ENCODE measurements around the gene C16orf90. TPM values are rescaled to one million over a fixed set of nuclear protein-coding genes. Genes with fewer than 3 reads are reported as not detected.

The C16orf90 gene
- total RNA-seq, 1 experiment from 2014 or later: not detected

DNA sequence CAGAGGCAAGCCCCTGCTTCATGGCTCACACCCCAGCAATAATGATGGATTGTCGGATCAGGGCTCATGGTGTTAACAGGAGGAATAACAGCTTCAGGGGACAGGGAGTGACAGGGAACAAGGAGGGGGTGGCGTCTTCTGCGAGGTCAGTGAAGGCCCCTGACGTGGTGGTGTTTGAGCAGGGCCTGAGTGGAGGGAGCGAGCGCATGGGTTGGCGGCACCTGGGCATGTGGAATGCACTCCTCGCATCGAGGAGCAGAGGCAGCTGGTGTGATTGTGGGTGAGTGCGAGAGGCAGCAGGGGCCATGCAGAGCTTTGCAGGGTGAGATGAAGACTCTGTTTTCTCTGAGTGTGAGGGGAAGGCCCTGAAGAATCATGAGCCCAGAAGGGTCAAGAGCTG is 38.8 kb upstream of the C16orf90 start:
- ChIA-PET POLR2A (ENCODE audit: low non-redundant PET) (no interaction called here), CTCF (no interaction called here)
- intact Hi-C loops (cut with micrococcal nuclease; ENCODE audit: unreplicated experiment): no loop called here
- BruUV-seq (replicated peaks): no TSS peak
- TF ChIP-seq, protein P1, sequence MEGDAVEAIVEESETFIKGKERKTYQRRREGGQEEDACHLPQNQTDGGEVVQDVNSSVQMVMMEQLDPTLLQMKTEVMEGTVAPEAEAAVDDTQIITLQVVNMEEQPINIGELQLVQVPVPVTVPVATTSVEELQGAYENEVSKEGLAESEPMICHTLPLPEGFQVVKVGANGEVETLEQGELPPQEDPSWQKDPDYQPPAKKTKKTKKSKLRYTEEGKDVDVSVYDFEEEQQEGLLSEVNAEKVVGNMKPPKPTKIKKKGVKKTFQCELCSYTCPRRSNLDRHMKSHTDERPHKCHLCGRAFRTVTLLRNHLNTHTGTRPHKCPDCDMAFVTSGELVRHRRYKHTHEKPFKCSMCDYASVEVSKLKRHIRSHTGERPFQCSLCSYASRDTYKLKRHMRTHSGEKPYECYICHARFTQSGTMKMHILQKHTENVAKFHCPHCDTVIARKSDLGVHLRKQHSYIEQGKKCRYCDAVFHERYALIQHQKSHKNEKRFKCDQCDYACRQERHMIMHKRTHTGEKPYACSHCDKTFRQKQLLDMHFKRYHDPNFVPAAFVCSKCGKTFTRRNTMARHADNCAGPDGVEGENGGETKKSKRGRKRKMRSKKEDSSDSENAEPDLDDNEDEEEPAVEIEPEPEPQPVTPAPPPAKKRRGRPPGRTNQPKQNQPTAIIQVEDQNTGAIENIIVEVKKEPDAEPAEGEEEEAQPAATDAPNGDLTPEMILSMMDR (conservative IDR thresholded peaks at IDR 0.05; ENCODE audit: low read depth, low read length): no peak
- TF ChIP-seq EZH2 (IDR thresholded peaks at IDR 0.05; ENCODE audit: borderline replicate concordance, low read depth, low read length, poor library complexity, severe bottlenecking): no peak
- H3K9me3 ChIP-seq (ENCODE audit: low read depth, low read length, poor library complexity, severe bottlenecking): no peaks in the 10 kb centered on the region
- H3K4me3 ChIP-seq (ENCODE audit: low read depth, low read length, poor library complexity, severe bottlenecking): no peak overlapping the region
- H3K27ac ChIP-seq (ENCODE audit: low read depth, low read length, poor library complexity, severe bottlenecking): no peak overlapping the region
- H3K4me1 ChIP-seq (ENCODE audit: insufficient read depth, low read length, poor library complexity, severe bottlenecking): no peaks in the 10 kb centered on the region
- no peak for DNase-seq (ENCODE audit: low spot score)
- H3K27me3 ChIP-seq (replicated peaks; ENCODE audit: insufficient read depth, low read depth, low read length, poor library complexity): no peaks in the 10 kb centered on the region
- peaks cover 23% of the 10 kb centered on the region for H3K36me3 ChIP-seq (ENCODE audit: insufficient read depth, low read length, poor library complexity, severe bottlenecking)

DNA sequence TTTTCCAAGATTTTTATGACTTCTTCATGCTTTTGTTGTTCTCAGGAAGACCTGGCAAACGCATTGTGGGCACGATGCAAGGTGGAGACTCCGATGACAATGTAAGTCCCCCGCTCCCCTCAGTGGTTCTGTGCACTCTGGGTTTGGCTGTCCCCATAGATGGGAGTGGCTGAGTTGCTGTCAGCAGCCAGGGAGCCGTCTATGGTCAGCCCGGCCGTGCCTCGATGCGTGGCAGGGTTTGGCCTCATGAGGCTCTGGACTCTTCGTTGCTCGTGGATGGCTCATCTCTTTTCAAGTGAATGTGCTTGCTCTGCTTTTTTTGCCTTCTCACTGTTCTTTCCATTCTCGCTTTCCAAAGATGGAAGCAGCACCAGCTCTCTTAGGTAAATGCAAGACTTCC is 37.5 kb upstream of the C16orf90 start:
- peaks cover 28% of the 10 kb centered on the region for H3K36me3 ChIP-seq (ENCODE audit: insufficient read depth, low read length, poor library complexity, severe bottlenecking)
- no peaks in the 10 kb centered on the region for H3K9me3 ChIP-seq (ENCODE audit: low read depth, low read length, poor library complexity, severe bottlenecking)
- CTCF ChIA-PET: interaction anchor here (0.6 kb wide), 1 partner anchor 870 kb away, joined by 7 read pairs; no protein-coding TSS in a partner anchor
- no TSS peak for BruUV-seq (replicated peaks)
- TF ChIP-seq, protein P1 (conservative IDR thresholded peaks at IDR 0.05; ENCODE audit: low read depth, low read length): no peak
- TF ChIP-seq EZH2 (IDR thresholded peaks at IDR 0.05; ENCODE audit: borderline replicate concordance, low read depth, low read length, poor library complexity, severe bottlenecking): no peak
- H3K4me1 ChIP-seq (ENCODE audit: insufficient read depth, low read length, poor library complexity, severe bottlenecking): no peaks in the 10 kb centered on the region
- no peak overlapping the region for H3K27ac ChIP-seq (ENCODE audit: low read depth, low read length, poor library complexity, severe bottlenecking)
- no peak overlapping the region for H3K4me3 ChIP-seq (ENCODE audit: low read depth, low read length, poor library complexity, severe bottlenecking)
- no peak for DNase-seq (ENCODE audit: low spot score)
- intact Hi-C loops (cut with micrococcal nuclease; ENCODE audit: unreplicated experiment): no loop called here
- no peaks in the 10 kb centered on the region for H3K27me3 ChIP-seq (replicated peaks; ENCODE audit: insufficient read depth, low read depth, low read length, poor library complexity)
- POLR2A ChIA-PET (ENCODE audit: low non-redundant PET): no interaction called here

DNA sequence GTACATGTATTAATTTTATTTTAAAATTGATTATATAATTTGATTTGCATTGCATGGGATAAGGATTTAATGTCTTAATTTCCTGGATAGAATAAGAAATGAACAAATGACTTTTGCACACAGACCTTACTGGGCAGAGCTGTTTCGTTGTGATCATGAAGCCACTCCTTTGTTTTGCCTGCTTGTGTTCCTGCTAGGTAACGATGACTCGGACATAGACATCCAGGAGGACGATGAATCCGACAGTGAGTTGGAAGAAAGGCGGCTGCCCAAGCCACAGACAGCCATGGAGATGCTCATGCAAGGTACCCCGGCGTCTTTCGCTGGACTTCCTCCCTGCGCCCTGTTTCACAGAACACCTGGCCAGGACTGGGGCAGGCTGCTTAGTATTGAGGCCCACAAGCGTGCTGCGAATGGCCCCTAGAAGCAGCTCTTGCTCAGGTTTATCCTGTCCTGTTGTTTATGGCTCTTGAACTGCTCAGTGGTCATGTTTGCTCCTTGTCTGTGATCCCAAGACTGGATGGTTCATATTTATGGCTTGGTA is 35.2 kb upstream of the C16orf90 start:
- Histone ChIP-seq H3K4me3 (ENCODE audit: low read depth, low read length, poor library complexity, severe bottlenecking) (no peak overlapping the region), H3K36me3 (ENCODE audit: insufficient read depth, low read length, poor library complexity, severe bottlenecking) (peaks cover 21% of the 10 kb centered on the region), H3K4me1 (ENCODE audit: insufficient read depth, low read length, poor library complexity, severe bottlenecking) (no peaks in the 10 kb centered on the region), H3K27ac (ENCODE audit: low read depth, low read length, poor library complexity, severe bottlenecking) (no peak overlapping the region), H3K9me3 (ENCODE audit: low read depth, low read length, poor library complexity, severe bottlenecking) (no peaks in the 10 kb centered on the region), H3K27me3 (replicated peaks; ENCODE audit: insufficient read depth, low read depth, low read length, poor library complexity) (no peaks in the 10 kb centered on the region)
- DNase-seq (ENCODE audit: low spot score): no peak
- no TSS peak for BruUV-seq (replicated peaks)
- intact Hi-C loops (cut with micrococcal nuclease; ENCODE audit: unreplicated experiment): no loop called here
- ChIA-PET POLR2A (ENCODE audit: low non-redundant PET) (no interaction called here), CTCF (no interaction called here)
- TF ChIP-seq EZH2 (IDR thresholded peaks at IDR 0.05; ENCODE audit: borderline replicate concordance, low read depth, low read length, poor library complexity, severe bottlenecking): no peak
- TF ChIP-seq, protein P1 (conservative IDR thresholded peaks at IDR 0.05; ENCODE audit: low read depth, low read length): no peak
